GM12892 (cell line): ENCODE data around the gene ACVR1.

ENCODE experiments used
- POLR2A ChIP-seq: IDR thresholded peaks from 2 replicates; pipeline ENCODE4 v1.6.1; 2011; ENCODE audit warnings: low read depth, low read length, control low read depth
- POLR2AphosphoS5 ChIP-seq: IDR thresholded peaks from 2 replicates; pipeline ENCODE4 v1.6.1; 2011; ENCODE audit warnings: low read depth, low read length, control low read depth
- TAF1 ChIP-seq: IDR thresholded peaks from 2 replicates; pipeline ENCODE4 v1.6.1; 2011; ENCODE audit warnings: low read depth, mild to moderate bottlenecking, control low read depth, low read length, borderline replicate concordance

- TF ChIP-seq POLR2AphosphoS5 (no peak), TAF1 (no peak), POLR2A (no peak)
These were observed 11.2 kb downstream of the ACVR1 start for GRCh38 chr2:157864857-157865430.
